Stomach (tissue), 9 donors: ENCODE results near the gene SPOP. TPM values are rescaled to one million over a fixed set of nuclear protein-coding genes. Genes with fewer than 3 reads are reported as not detected.
A peak's percentile ranks its signal among the peaks of the same experiment; 100 is the strongest.

Source experiments
- DNase-seq, 2 donors: peaks; one replicate each; pipeline versions ENCODE4 v3.0.0 to v3.0.0-alpha.2; 2013 to 2019
- H3K27ac ChIP-seq, 5 donors: fragments of 200-600 bp in 4 of 5; sonication (generic) in 4 of 5; one replicate each; pipeline ENCODE4 v1.5.1; 2013 to 2019; ENCODE audit warnings: mild to moderate bottlenecking in 1 of 5, moderate library complexity in 1 of 5
- H3K27me3 ChIP-seq, 3 donors: fragments of 200-600 bp; sonication (generic); one replicate each; pipeline ENCODE4 v1.5.1; 2017 to 2019; ENCODE audit warnings: mixed run types in 1 of 3
- H3K36me3 ChIP-seq, 4 donors: fragments of 200-600 bp; sonication (generic); 1 replicate in 3 of 4; 2 replicates in 1 of 4; pipeline ENCODE4 v1.5.1; 2016 to 2019
- H3K4me1 ChIP-seq, 4 donors: fragments of 200-600 bp; sonication (generic); one replicate each; pipeline ENCODE4 v1.5.1; 2016 to 2019
- H3K4me3 ChIP-seq, 4 donors: fragments of 200-600 bp; sonication (generic) in 3 of 4; one replicate each; pipeline ENCODE4 v1.5.1; 2016 to 2019; ENCODE audit warnings: mild to moderate bottlenecking in 1 of 4
- H3K9me3 ChIP-seq, 4 donors: fragments of 200-600 bp; sonication (generic); one replicate each; pipeline ENCODE4 v1.5.1; 2016 to 2019
- CTCF ChIP-seq, 7 experiments: fragments of 450-650 bp in 4 of 7; fragments of 200-600 bp in 3 of 7; sonication (generic) in 3 of 7; IDR thresholded peaks; one replicate each; pipeline ENCODE4 v1.5.1; 2016 to 2019; ENCODE audit warnings: antibody characterized with exemption in 7 of 7, control low read depth in 2 of 7, mild to moderate bottlenecking in 1 of 7
- EP300 ChIP-seq: sonication (generic); formaldehyde crosslinking; IDR thresholded peaks from one replicate; pipeline ENCODE4 v1.6.1; 2017; ENCODE audit warnings: antibody characterized with exemption
- POLR2A ChIP-seq, 4 donors: fragments of 450-650 bp; IDR thresholded peaks; one replicate each; pipeline ENCODE4 v1.6.1; 2016; ENCODE audit warnings: antibody characterized with exemption in 4 of 4, control low read depth in 2 of 4, mild to moderate bottlenecking in 1 of 4, moderate library complexity in 1 of 4
- POLR2AphosphoS5 ChIP-seq, 3 donors: sonication (generic); formaldehyde crosslinking; IDR thresholded peaks; one replicate each; pipeline ENCODE4 v1.6.1; 2016; ENCODE audit warnings: antibody characterized with exemption in 3 of 3
- WGBS, 5 donors: extraction: QIAGEN DNeasy Blood & Tissue Kit in 3 of 5; methylation state at CpG; one replicate each; pipeline versions ENCODE4 v1.1.5 to v1.1.7; 2013 to 2018; 5-methylcytosine and 5-hydroxymethylcytosine counted together
- intact Hi-C: fragments of 100-400 bp; cut with DNase I; formaldehyde crosslinking; loops from one replicate; pipeline ENCODE4 v1.15.1; 2023; ENCODE audit warnings: low total_unique reads
- polyA plus RNA-seq, 3 donors: library from polyadenylated mRNA; stranded (reverse); fragments of 200-250 nt; gene quantifications; one replicate each; pipeline ENCODE4 v1.2.3, GENCODE V29; 2013
- total RNA-seq, 5 donors: library from RNA; depleted of rRNA; stranded (reverse); fragments of >200 nt; gene quantifications; one replicate each; pipeline versions ENCODE4 v1.1.0 to v1.2.3, GENCODE V29; 2014 to 2016
- donor health status: healthy with polysubstance abuse.
- donor health status: Bipolar disorder and iron deficiency.
- donor health status: healthy.

The SPOP gene
- total and polyA plus RNA-seq, 8 donors = 17.5 to 309 (median 41.6) TPM

GRCh38 chr17:49640556-49640955 is 37.3 kb downstream of the SPOP start:
- 89 to 98% (median 96%) methylated on average over 3 of the region's 3 CpGs for WGBS, 5 donors
- intact Hi-C loops = no loop called here
- Histone ChIP-seq H3K9me3 (no peaks in the 10 kb centered on the region), H3K27ac (peak overlapping the region in 3 of 5 donors; percentile 17 to 86 (median 63)), H3K27me3 (no peaks in the 10 kb centered on the region), H3K4me3 (no peak overlapping the region), H3K36me3 (peaks cover 0 to 9% (median 0%) of the 10 kb centered on the region in 4 donors), H3K4me1 (peaks cover 6 to 51% (median 22%) of the 10 kb centered on the region in 4 donors)
- TF ChIP-seq CTCF (IDR thresholded peaks at IDR 0.05) (no peak), POLR2AphosphoS5 (IDR thresholded peaks at IDR 0.05) (no peak), EP300 (no peak), POLR2A (IDR thresholded peaks at IDR 0.05) (no peak)
- DNase-seq = no peak

- intact Hi-C loops = no loop called here
- no peaks in the 10 kb centered on the region for H3K9me3 ChIP-seq
- peaks cover 0 to 9% (median 0%) of the 10 kb centered on the region in 4 donors for H3K36me3 ChIP-seq
- H3K4me3 ChIP-seq = no peak overlapping the region
- H3K27ac ChIP-seq = peak overlapping the region in 2 of 5 donors; percentile 7 to 86
- no peak for TF ChIP-seq EP300
- TF ChIP-seq CTCF (IDR thresholded peaks at IDR 0.05) = no peak
- TF ChIP-seq POLR2A (IDR thresholded peaks at IDR 0.05) = no peak
- 82 to 95% (median 91%) methylated on average over 5 of the region's 5 CpGs for WGBS, 5 donors
- H3K27me3 ChIP-seq = no peaks in the 10 kb centered on the region
- no peak for DNase-seq
- peaks cover 5 to 63% (median 29%) of the 10 kb centered on the region in 4 donors for H3K4me1 ChIP-seq
Measured at GRCh38 chr17:49638818-49639217, 39.1 kb downstream of the SPOP start.

- H3K27me3 ChIP-seq = no peaks in the 10 kb centered on the region
- no peak for DNase-seq
- TF ChIP-seq CTCF (IDR thresholded peaks at IDR 0.05) (no peak), EP300 (no peak), POLR2A (IDR thresholded peaks at IDR 0.05) (no peak), POLR2AphosphoS5 (IDR thresholded peaks at IDR 0.05) (no peak)
- H3K36me3 ChIP-seq = peaks cover 0 to 9% (median 0%) of the 10 kb centered on the region in 4 donors
- 74 to 88% (median 86%) methylated on average over 1 of the region's 1 CpG for WGBS, 5 donors
- no peak overlapping the region for H3K4me3 ChIP-seq
- H3K27ac ChIP-seq = peak overlapping the region in 3 of 5 donors; percentile 7 to 86 (median 20)
- no peaks in the 10 kb centered on the region for H3K9me3 ChIP-seq
- H3K4me1 ChIP-seq = peaks cover 15 to 74% (median 40%) of the 10 kb centered on the region in 4 donors
- intact Hi-C loops = no loop called here
Measured at GRCh38 chr17:49637739-49638138, 40.2 kb downstream of the SPOP start.

- intact Hi-C loops = no loop called here
- TF ChIP-seq POLR2A (IDR thresholded peaks at IDR 0.05) = no peak
- no peak for TF ChIP-seq CTCF (IDR thresholded peaks at IDR 0.05)
- TF ChIP-seq EP300 = no peak
- TF ChIP-seq POLR2AphosphoS5 (IDR thresholded peaks at IDR 0.05) = no peak
- H3K27me3 ChIP-seq = no peaks in the 10 kb centered on the region
- WGBS, 5 donors = 89 to 95% (median 92%) methylated on average over 7 of the region's 7 CpGs
- peaks cover 0 to 9% (median 0%) of the 10 kb centered on the region in 4 donors for H3K36me3 ChIP-seq
- DNase-seq = no peak
- H3K9me3 ChIP-seq = no peaks in the 10 kb centered on the region
- no peak overlapping the region for H3K4me3 ChIP-seq
- H3K27ac ChIP-seq = peak overlapping the region in 2 of 5 donors; percentile 20 to 86
- H3K4me1 ChIP-seq = peaks cover 16 to 81% (median 46%) of the 10 kb centered on the region in 4 donors
Measured at GRCh38 chr17:49637050-49637449, 40.8 kb downstream of the SPOP start.
